NCI-H82 (cell line): Measurements from ENCODE around the gene TARM1.
"Not testable (repeated sequence)": the region's sequence is repeated elsewhere in the genome, so short reads cannot be mapped to it uniquely, and the experiment has no call there.

Experiments
- DNase-seq: peaks from one replicate; lab custom pipeline; 2025; lab: John Stamatoyannopoulos, UW

Gene TARM1

GRCh38 chr19:54099903-54100255, 18.7 kb upstream of the TARM1 start:
- DNase-seq, result not testable (repeated sequence)

GRCh38 chr19:54099190-54099902, 18.2 kb upstream of the TARM1 start:
- no peak for DNase-seq

GRCh38 chr19:54096617-54097106, 15.5 kb upstream of the TARM1 start:
- peak; percentile 11 for DNase-seq

GRCh38 chr19:54095859-54096616, 14.9 kb upstream of the TARM1 start:
- DNase-seq, result peak; percentile 44

GRCh38 chr19:54095136-54095858, 14.1 kb upstream of the TARM1 start:
- DNase-seq, result no peak

- no peak for DNase-seq
Measured at GRCh38 chr19:54094426-54095000, 13.3 kb upstream of the TARM1 start.

GRCh38 chr19:54084410-54084809, 3.2 kb upstream of the TARM1 start:
- no peak for DNase-seq

GRCh38 chr19:54077334-54077733, 3.8 kb downstream of the TARM1 start:
- no peak for DNase-seq

- no peak for DNase-seq
Measured at GRCh38 chr19:54074851-54075250, 6.3 kb downstream of the TARM1 start.

- no peak for DNase-seq
Measured at GRCh38 chr19:54073829-54074228, 7.3 kb downstream of the TARM1 start.

GRCh38 chr19:54069470-54069869, 11.7 kb downstream of the TARM1 start:
- DNase-seq, result no peak

GRCh38 chr19:54063350-54064116, 17.6 kb downstream of the TARM1 start, which contains the start of gene VSTM1:
Gene VSTM1 (minus strand): TSS chr19:54063897. CDS start chr19:54063777, 120 bp downstream.
- no peak for DNase-seq

GRCh38 chr19:54062643-54063042, 18.5 kb downstream of the TARM1 start:
- no peak for DNase-seq

GRCh38 chr19:54047616-54048015, 33.5 kb downstream of the TARM1 start:
- no peak for DNase-seq

- DNase-seq, result no peak
Measured at GRCh38 chr19:54045771-54046170, 35.4 kb downstream of the TARM1 start.

GRCh38 chr19:54042989-54043388, 38.2 kb downstream of the TARM1 start:
- DNase-seq, result peak; percentile 20

GRCh38 chr19:54041969-54042606, 39.1 kb downstream of the TARM1 start:
- peak; percentile 35 for DNase-seq

GRCh38 chr19:54040003-54040402, 41.2 kb downstream of the TARM1 start:
- no peak for DNase-seq

- not testable (repeated sequence) for DNase-seq
Measured at GRCh38 chr19:54036542-54036941, 44.6 kb downstream of the TARM1 start.

GRCh38 chr19:54035215-54036178, 45.7 kb downstream of the TARM1 start:
- DNase-seq, result peak; percentile 8
